A549 (cell line): Measurements from ENCODE around the gene AFAP1. TPM values are rescaled to one million over a fixed set of nuclear protein-coding genes. Genes with fewer than 3 reads are reported as not detected.

Experiments used
- ATAC-seq, 2 experiments: fragments of 200-7000 bp in 1 of 2; fragments of >200 bp in 1 of 2; cut with Nextera tagmentation in 1 of 2; cut with Tn5 transposase in 1 of 2; 3 replicates each; pipeline versions ENCODE4 v1.8.0 to v1.9.1; 2018 to 2020; ENCODE audit warnings: mild to moderate bottlenecking in 1 of 2, moderate library complexity in 1 of 2
- CTCF ChIA-PET: fragments of 300-600 bp; sonication (Branson Sonifier 250); formaldehyde crosslinking; extraction: SDS; loops from one replicate; lab custom pipeline; 2021; ENCODE audit warnings: antibody characterized with exemption, inconsistent platforms; lab: Yijun Ruan, JAX
- POLR2A ChIA-PET: fragments of 350-600 bp; formaldehyde crosslinking; extraction: SDS; loops from one replicate; lab custom pipeline; 2021; ENCODE audit warnings: antibody characterized with exemption, inconsistent platforms; lab: Yijun Ruan, JAX
- DNase-seq, 2 experiments: peaks; one replicate each; pipeline versions ENCODE4 v3.0.0 to v3.0.0-alpha.2; 2011 to 2016; ENCODE audit warnings: low read depth in 1 of 2, low spot score in 1 of 2
- FAIRE-seq: peaks from 2 replicates; lab custom pipeline; 2011; peaks lifted over from hg19 to GRCh38; lab: Jason Lieb, UNC
- H3K27ac ChIP-seq, 2 experiments: fragments of >200 bp; sonication (Bioruptor Twin); formaldehyde crosslinking; 3 replicates each; pipeline ENCODE4 v1.5.1; 2016 to 2017
- H3K4me1 ChIP-seq: fragments of >200 bp; sonication (Bioruptor Twin); formaldehyde crosslinking; 3 replicates; pipeline ENCODE4 v1.6.1; 2016
- H3K4me2 ChIP-seq: fragments of >200 bp; sonication (Bioruptor Twin); formaldehyde crosslinking; 3 replicates; pipeline ENCODE4 v1.6.1; 2016
- H3K4me3 ChIP-seq: fragments of >200 bp; sonication (Bioruptor Twin); formaldehyde crosslinking; 3 replicates; pipeline ENCODE4 v1.5.1; 2016
- H3K9me3 ChIP-seq: fragments of >200 bp; sonication (Bioruptor Twin); formaldehyde crosslinking; 3 replicates; pipeline ENCODE4 v1.6.1; 2016
- ATOH8 ChIP-seq: fragments of 250-450 bp; sonication (Bioruptor Pico); IDR thresholded peaks from 2 replicates; pipeline ENCODE4 v1.5.0; 2020; ENCODE audit warnings: low read depth, mild to moderate bottlenecking, moderate library complexity
- CBX8 ChIP-seq: fragments of 200-600 bp; sonication (generic); IDR thresholded peaks from 2 replicates; pipeline ENCODE4 v1.6.1; 2016
- CEBPB ChIP-seq, 2 experiments: fragments of >200 bp in 1 of 2; sonication (Bioruptor Twin) in 1 of 2; formaldehyde crosslinking in 1 of 2; IDR thresholded peaks; 2 replicates each; pipeline ENCODE4 v1.6.1; 2012 to 2016
- CHD4 ChIP-seq: fragments of 200-600 bp; sonication (generic); IDR thresholded peaks from 2 replicates; pipeline ENCODE4 v1.6.1; 2016; ENCODE audit warnings: antibody characterized with exemption, mild to moderate bottlenecking, borderline replicate concordance
- EHMT2 ChIP-seq: fragments of 200-600 bp; sonication (generic); IDR thresholded peaks from 2 replicates; pipeline ENCODE4 v1.6.1; 2016; ENCODE audit warnings: antibody characterized with exemption, low read depth, mild to moderate bottlenecking, moderate library complexity
- ESRRA ChIP-seq: fragments of 150-350 bp; IDR thresholded peaks from 2 replicates; pipeline ENCODE4 v1.6.1; 2014; ENCODE audit warnings: mild to moderate bottlenecking, low read length, borderline replicate concordance
- GATA3 ChIP-seq: IDR thresholded peaks from 2 replicates; pipeline ENCODE4 v1.6.1; 2012; ENCODE audit warnings: borderline replicate concordance
- HDAC2 ChIP-seq: fragments of 200-600 bp; sonication (generic); IDR thresholded peaks from 2 replicates; pipeline ENCODE4 v1.6.1; 2016
- HES2 ChIP-seq: fragments of >200 bp; sonication (Bioruptor Twin); formaldehyde crosslinking; IDR thresholded peaks from 2 replicates; pipeline ENCODE4 v1.6.1; 2016
- HMGXB4 ChIP-seq: fragments of 250-450 bp; sonication (Bioruptor Pico); IDR thresholded peaks from 2 replicates; pipeline ENCODE4 v1.5.0; 2021; ENCODE audit warnings: mild to moderate bottlenecking, moderate library complexity, borderline replicate concordance
- JUNB ChIP-seq: fragments of >200 bp; sonication (Bioruptor Twin); formaldehyde crosslinking; IDR thresholded peaks from 2 replicates; pipeline ENCODE4 v1.6.1; 2016
- MAFK ChIP-seq: fragments of 450-650 bp; IDR thresholded peaks from 2 replicates; pipeline ENCODE4 v1.6.1; 2014; ENCODE audit not compliant: partially characterized antibody
- MAX ChIP-seq: IDR thresholded peaks from 2 replicates; pipeline ENCODE4 v1.6.1; 2012
- MYC ChIP-seq: IDR thresholded peaks from 2 replicates; pipeline ENCODE4 v1.6.1; 2012; ENCODE audit warnings: mild to moderate bottlenecking, inconsistent platforms, low read length, improper control_type of control experiment, borderline replicate concordance
- NPAS2 ChIP-seq: fragments of 250-450 bp; sonication (Bioruptor Pico); IDR thresholded peaks from 2 replicates; pipeline ENCODE4 v1.8.0; 2022; ENCODE audit warnings: mild to moderate bottlenecking, moderate library complexity, borderline replicate concordance
- NR3C1 ChIP-seq: fragments of >200 bp; sonication (Bioruptor Twin); formaldehyde crosslinking; IDR thresholded peaks from 3 replicates; pipeline ENCODE4 v1.6.1; 2017
- PBX3 ChIP-seq: IDR thresholded peaks from 2 replicates; pipeline ENCODE4 v1.6.1; 2012
- PHF8 ChIP-seq: fragments of 200-600 bp; sonication (generic); IDR thresholded peaks from 2 replicates; pipeline ENCODE4 v1.6.1; 2016; ENCODE audit warnings: low read depth, mild to moderate bottlenecking, antibody characterized with exemption, moderate library complexity, borderline replicate concordance
- POLR2AphosphoS2 ChIP-seq: conservative IDR thresholded peaks from 2 replicates; pipeline ENCODE4 v1.6.1; 2012; ENCODE audit warnings: low read length, improper control_type of control experiment, inconsistent platforms
- RAD21 ChIP-seq, 2 experiments: fragments of >200 bp in 1 of 2; sonication (Bioruptor Twin) in 1 of 2; formaldehyde crosslinking in 1 of 2; IDR thresholded peaks in 1 of 2; conservative IDR thresholded peaks in 1 of 2; 2 replicates in 1 of 2; 3 replicates in 1 of 2; pipeline ENCODE4 v1.6.1; 2012 to 2018; ENCODE audit warnings: inconsistent platforms in 1 of 2
- RCOR1 ChIP-seq: fragments of 150-350 bp; IDR thresholded peaks from 2 replicates; pipeline ENCODE4 v1.6.1; 2014; ENCODE audit warnings: antibody characterized with exemption, low read length, low read depth
- RFX5 ChIP-seq: fragments of 450-650 bp; IDR thresholded peaks from 2 replicates; pipeline ENCODE4 v1.7.1; 2014; ENCODE audit warnings: antibody characterized with exemption, mild to moderate bottlenecking, moderate library complexity
- RNF2 ChIP-seq: fragments of 200-600 bp; sonication (generic); IDR thresholded peaks from 2 replicates; pipeline ENCODE4 v1.6.1; 2016; ENCODE audit warnings: low read depth, mild to moderate bottlenecking, antibody characterized with exemption, moderate library complexity, borderline replicate concordance
- SREBF2 ChIP-seq: fragments of 450-650 bp; IDR thresholded peaks from 2 replicates; pipeline ENCODE4 v1.6.1; 2014; ENCODE audit warnings: mild to moderate bottlenecking, moderate library complexity
- TFCP2L1 ChIP-seq: fragments of 250-450 bp; sonication (Bioruptor Pico); IDR thresholded peaks from 2 replicates; pipeline ENCODE4 v1.5.0; 2021; ENCODE audit warnings: mild to moderate bottlenecking
- ZC3H11A ChIP-seq: fragments of 450-650 bp; IDR thresholded peaks from 2 replicates; pipeline ENCODE4 v1.6.1; 2014; ENCODE audit warnings: antibody characterized with exemption, mild to moderate bottlenecking
- ZSCAN20 ChIP-seq: fragments of 250-450 bp; sonication (Bioruptor Pico); IDR thresholded peaks from 2 replicates; pipeline ENCODE4 v1.8.0; 2022; ENCODE audit warnings: mild to moderate bottlenecking, moderate library complexity
- WGBS: methylation state at CpG from one replicate; pipeline ENCODE4 v1.1.6; 2017; ENCODE audit errors: missing lambda C conversion rate; 5-methylcytosine and 5-hydroxymethylcytosine counted together
- polyA plus RNA-seq, 4 experiments: library from polyadenylated mRNA; depleted of rRNA in 3 of 4; stranded (reverse); fragments of >200 nt; fragmentation: RNase III in 1 of 4; extraction: RNeasy Plus Mini Kit Qiagen cat#74134 plus additional on column Dnase treatment in 1 of 4; gene quantifications; 2 replicates in 3 of 4; 3 replicates in 1 of 4; pipeline ENCODE4 v1.2.3, GENCODE V29; 2011 to 2017
- TF ChIP-seq, protein P1 (sequence below): fragments of >200 bp; sonication (Bioruptor Twin); formaldehyde crosslinking; IDR thresholded peaks from 3 replicates; pipeline ENCODE4 v1.6.1; 2016

The AFAP1 gene
- polyA plus RNA-seq, 2 of the 4 experiments (the other 2 are of a cell fraction): 25.4 to 29.6 TPM

DNA sequence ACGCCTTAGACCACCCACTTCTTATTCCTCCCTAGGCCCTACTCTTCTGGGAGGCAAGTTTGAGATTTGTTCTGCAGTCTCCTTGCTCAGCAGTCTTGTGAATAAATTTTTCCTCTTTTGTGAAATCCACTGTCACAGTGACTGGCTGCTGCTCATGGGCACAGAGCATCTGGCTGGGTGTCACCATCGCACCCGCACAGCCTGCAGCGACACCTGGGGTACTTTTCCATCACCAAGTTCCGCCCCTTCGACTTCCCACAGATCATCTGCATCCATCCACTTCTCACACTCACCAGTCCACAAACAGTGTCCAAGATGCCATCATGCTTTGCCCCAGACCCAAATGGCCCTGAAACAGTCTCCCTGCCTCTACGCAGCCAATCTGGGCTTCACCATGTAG, 36.4 kb upstream of the AFAP1 start (continued):
- TF ChIP-seq CEBPB (IDR thresholded peaks at IDR 0.05) (no peak), HMGXB4 (CRISPR knock-in tag) (no peak), ZSCAN20 (CRISPR knock-in tag) (no peak), RCOR1 (no peak)

DNA sequence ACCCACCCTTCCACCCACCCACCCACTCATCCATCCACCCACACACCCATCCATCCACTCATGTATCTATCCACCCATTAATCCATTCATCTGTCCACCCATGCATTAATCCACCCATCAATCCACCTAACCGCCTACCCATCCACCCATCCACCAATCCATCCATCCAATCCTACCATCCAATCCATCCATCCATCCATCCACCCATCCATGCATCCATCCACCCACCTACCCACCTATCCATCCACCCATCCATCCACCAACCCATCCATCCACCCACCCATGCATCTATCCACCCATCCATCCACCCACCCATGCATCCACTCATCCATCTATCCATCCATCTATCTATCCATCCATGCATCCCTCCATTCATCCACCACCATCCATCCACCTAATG, 34.8 kb upstream of the AFAP1 start:
- CTCF ChIA-PET: no interaction called here
- H3K4me3 ChIP-seq: no peak overlapping the region
- peaks cover 60% of the 10 kb centered on the region for H3K4me1 ChIP-seq
- POLR2A ChIA-PET: no interaction called here
- 100% methylated on average over 1 of the region's 1 CpG for WGBS
- no peak overlapping the region for H3K4me2 ChIP-seq
- DNase-seq (no peak), FAIRE-seq (no peak), ATAC-seq (no peak)
- TF ChIP-seq GATA3 (no peak), CHD4 (no peak), MYC (no peak), ATOH8 (CRISPR knock-in tag) (no peak), PHF8 (no peak), ESRRA (no peak), CBX8 (no peak), NR3C1 (no peak), SREBF2 (no peak), EHMT2 (no peak), HES2 (no peak), HDAC2 (no peak), RNF2 (no peak), TFCP2L1 (no peak), JUNB (no peak), MAX (no peak)
- TF ChIP-seq, protein P1, sequence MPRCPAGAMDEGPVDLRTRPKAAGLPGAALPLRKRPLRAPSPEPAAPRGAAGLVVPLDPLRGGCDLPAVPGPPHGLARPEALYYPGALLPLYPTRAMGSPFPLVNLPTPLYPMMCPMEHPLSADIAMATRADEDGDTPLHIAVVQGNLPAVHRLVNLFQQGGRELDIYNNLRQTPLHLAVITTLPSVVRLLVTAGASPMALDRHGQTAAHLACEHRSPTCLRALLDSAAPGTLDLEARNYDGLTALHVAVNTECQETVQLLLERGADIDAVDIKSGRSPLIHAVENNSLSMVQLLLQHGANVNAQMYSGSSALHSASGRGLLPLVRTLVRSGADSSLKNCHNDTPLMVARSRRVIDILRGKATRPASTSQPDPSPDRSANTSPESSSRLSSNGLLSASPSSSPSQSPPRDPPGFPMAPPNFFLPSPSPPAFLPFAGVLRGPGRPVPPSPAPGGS: no peak
- H3K9me3 ChIP-seq: no peaks in the 10 kb centered on the region
- no peak overlapping the region for H3K27ac ChIP-seq

DNA sequence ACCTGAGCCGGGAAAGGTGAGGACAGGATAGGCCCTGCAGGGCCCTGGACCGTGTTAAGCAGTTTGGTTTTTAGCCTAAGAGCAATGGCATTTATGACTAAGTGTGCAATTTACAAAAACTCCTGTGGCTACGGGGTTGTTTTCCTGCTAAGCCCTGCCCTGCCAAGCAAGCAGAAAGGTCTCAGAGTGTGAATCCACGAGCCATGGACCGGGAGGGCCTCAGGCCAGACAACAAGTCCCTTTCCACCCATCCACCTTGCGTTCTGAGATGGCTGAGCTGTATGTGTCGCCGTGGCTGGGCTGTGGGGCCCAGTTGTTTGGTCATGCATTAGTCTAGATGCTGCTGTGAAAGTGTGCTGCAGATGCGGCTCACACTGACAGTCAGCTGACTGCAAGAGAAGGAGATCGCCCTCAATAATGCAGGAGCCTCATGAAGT, 33.9 kb upstream of the AFAP1 start:
- WGBS: 43% methylated on average over 7 of the region's 10 CpGs
- ATAC-seq: no peak
- POLR2A ChIA-PET: no interaction called here
- CTCF ChIA-PET: no interaction called here
- H3K4me1 ChIP-seq: peaks cover 58% of the 10 kb centered on the region
- no peak for DNase-seq
- H3K4me3 ChIP-seq: no peak overlapping the region
- peak overlapping the region; percentile 10 to 97; a peak in 3 of 6 replicates for H3K27ac ChIP-seq
- H3K4me2 ChIP-seq: no peak overlapping the region
- FAIRE-seq: no peak
- no peaks in the 10 kb centered on the region for H3K9me3 ChIP-seq
- no peak for TF ChIP-seq RCOR1
- TF ChIP-seq RFX5: no peak
- no peak for TF ChIP-seq CBX8
- TF ChIP-seq HMGXB4 (CRISPR knock-in tag): no peak
- TF ChIP-seq PBX3: no peak
- no peak for TF ChIP-seq JUNB
- no peak for TF ChIP-seq ZC3H11A
- TF ChIP-seq MAFK: no peak
- TF ChIP-seq RAD21 (conservative IDR thresholded peaks at IDR 0.05 in 1 of 2, IDR thresholded peaks at IDR 0.05 in 1 of 2): no peak
- no peak for TF ChIP-seq NPAS2 (CRISPR knock-in tag)
- no peak for TF ChIP-seq POLR2AphosphoS2
